Keratinocyte (primary cell): ENCODE data around the gene ANOS1. TPM values are rescaled to one million over a fixed set of nuclear protein-coding genes. Genes with fewer than 3 reads are reported as not detected.

Experiments used
- DNase-seq: peaks from one replicate; pipeline ENCODE4 v3.0.0-alpha.2; 2011; ENCODE audit warnings: low read depth, missing footprints, low spot score
- FAIRE-seq: peaks from 2 replicates; lab custom pipeline; 2011; peaks lifted over from hg19 to GRCh38; lab: Jason Lieb, UNC
- H2AFZ ChIP-seq: 2 replicates; pipeline ENCODE4 v1.6.0; 2012; ENCODE audit warnings: low read length, control low read depth, inconsistent platforms; ENCODE audit not compliant: control insufficient read depth
- H3K27ac ChIP-seq: 2 replicates; pipeline ENCODE4 v1.5.1; 2011; ENCODE audit warnings: low read length; ENCODE audit not compliant: control insufficient read depth, insufficient read depth
- H3K27me3 ChIP-seq: 3 replicates; pipeline ENCODE4 v1.6.0; 2011; ENCODE audit warnings: low read length; ENCODE audit not compliant: control insufficient read depth, insufficient read depth; ENCODE audit errors: extremely low read depth
- H3K36me3 ChIP-seq, 2 experiments: 2 replicates in 1 of 2; 3 replicates in 1 of 2; pipeline ENCODE4 v1.5.1; 2011; ENCODE audit warnings: low read length in 2 of 2, mild to moderate bottlenecking in 1 of 2; ENCODE audit not compliant: control insufficient read depth in 2 of 2, insufficient read depth in 2 of 2; ENCODE audit errors: extremely low read depth in 1 of 2
- H3K4me1 ChIP-seq: 3 replicates; pipeline ENCODE4 v1.5.1; 2011; ENCODE audit warnings: low read length; ENCODE audit not compliant: control insufficient read depth, insufficient read depth; ENCODE audit errors: extremely low read depth
- H3K4me2 ChIP-seq: 3 replicates; pipeline ENCODE4 v1.6.0; 2011; ENCODE audit warnings: low read depth, low read length; ENCODE audit not compliant: control insufficient read depth, insufficient read depth; ENCODE audit errors: extremely low read depth
- H3K4me3 ChIP-seq, 3 experiments: fragments of 200-600 bp in 1 of 3; sonication (generic) in 1 of 3; 2 replicates in 2 of 3; 3 replicates in 1 of 3; pipeline ENCODE4 v1.5.1; 2011 to 2016; ENCODE audit warnings: low read length in 3 of 3, mild to moderate bottlenecking in 3 of 3, control low read depth in 2 of 3, inconsistent platforms in 1 of 3, low read depth in 1 of 3, mixed read lengths in 1 of 3, mixed run types in 1 of 3, moderate library complexity in 1 of 3; ENCODE audit not compliant: control insufficient read depth in 2 of 3, insufficient read depth in 2 of 3; ENCODE audit errors: extremely low read depth in 1 of 3
- H3K79me2 ChIP-seq: 2 replicates; pipeline ENCODE4 v1.6.0; 2012; ENCODE audit warnings: low read length; ENCODE audit not compliant: control insufficient read depth, insufficient read depth
- H3K9ac ChIP-seq: 3 replicates; pipeline ENCODE4 v1.6.0; 2011; ENCODE audit warnings: low read length; ENCODE audit not compliant: control insufficient read depth, insufficient read depth; ENCODE audit errors: extremely low read depth
- H3K9me1 ChIP-seq: 3 replicates; pipeline ENCODE4 v1.6.0; 2011; ENCODE audit warnings: low read length; ENCODE audit not compliant: control insufficient read depth, insufficient read depth; ENCODE audit errors: extremely low read depth
- H3K9me3 ChIP-seq: 2 replicates; pipeline ENCODE4 v1.5.1; 2012; ENCODE audit warnings: low read depth, low read length; ENCODE audit not compliant: control insufficient read depth
- H4K20me1 ChIP-seq: 3 replicates; pipeline ENCODE4 v1.6.0; 2011; ENCODE audit warnings: low read length; ENCODE audit not compliant: control insufficient read depth, insufficient read depth; ENCODE audit errors: extremely low read depth
- EZH2 ChIP-seq: IDR thresholded peaks from one replicate; pipeline ENCODE4 v1.6.1; 2012; ENCODE audit warnings: inconsistent platforms, mild to moderate bottlenecking, low read length, moderate library complexity
- dilution Hi-C: fragments of 300-500 bp; cut with MboI; formaldehyde crosslinking; loops from one replicate; pipeline ENCODE4 v1.7.0; 2020; ENCODE audit warnings: low sequenced_read_pairs; ENCODE audit not compliant: extremely low pct_ligation_motif_present
- polyA plus RNA-seq, 5 experiments: library from polyadenylated mRNA; depleted of rRNA in 3 of 5; stranded (reverse) in 3 of 5; stranded (forward) in 1 of 5; unstranded in 1 of 5; fragments of >200 nt; gene quantifications; 1 replicate in 1 of 5; 2 replicates in 3 of 5; 3 replicates in 1 of 5; pipeline versions ENCODE4 v1.2.1 to v1.2.3, GENCODE V29; 2011 to 2012; ENCODE audit warnings: missing spikeins in 2 of 5, low read depth in 1 of 5, low replicate concordance in 1 of 5
- TF ChIP-seq, protein P1 (sequence below), 3 experiments: IDR thresholded peaks in 1 of 3; conservative IDR thresholded peaks in 1 of 3; optimal IDR thresholded peaks in 1 of 3; 2 replicates in 2 of 3; 3 replicates in 1 of 3; pipeline versions ENCODE3 to v1.5.1; 2011; ENCODE audit warnings: low read length in 3 of 3, mild to moderate bottlenecking in 3 of 3, moderate library complexity in 2 of 3, control low read depth in 1 of 3, inconsistent platforms in 1 of 3; ENCODE audit not compliant: insufficient read depth in 2 of 3; ENCODE audit errors: extremely low read depth in 1 of 3

Gene ANOS1
- polyA plus RNA-seq, 1 donor (not counting 4 experiments of a cell fraction or from before 2014, with no cell fraction given) = 4.0 TPM

DNA sequence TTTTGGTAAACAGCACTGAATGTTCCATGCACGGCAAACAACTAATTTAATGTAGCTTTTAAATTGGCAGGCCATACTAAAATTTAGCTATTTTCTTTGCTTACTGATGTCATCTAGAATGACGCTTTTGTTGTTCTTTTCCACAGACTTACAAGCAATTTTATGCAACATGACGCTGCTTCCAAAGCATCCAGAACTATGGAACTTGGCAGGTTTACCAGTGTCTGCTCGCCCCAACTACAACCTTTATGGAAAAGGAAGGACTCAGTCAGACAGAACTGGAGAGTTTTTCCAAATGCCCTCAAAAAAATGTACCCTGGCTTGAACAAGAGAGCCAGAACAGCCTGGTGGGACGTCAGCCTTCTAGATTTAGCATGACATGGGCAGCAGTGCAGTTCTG lies 58.7 kb downstream of the ANOS1 start:
- Histone ChIP-seq H3K4me1 (no peaks in the 10 kb centered on the region), H3K27me3 (no peaks in the 10 kb centered on the region), H3K36me3 (no peaks in the 10 kb centered on the region), H3K9me3 (no peaks in the 10 kb centered on the region), H3K9ac (no peak overlapping the region), H3K4me3 (no peak overlapping the region), H3K4me2 (no peak overlapping the region), H3K79me2 (no peaks in the 10 kb centered on the region), H2AFZ (no peak overlapping the region), H4K20me1 (no peaks in the 10 kb centered on the region), H3K27ac (no peak overlapping the region), H3K9me1 (no peaks in the 10 kb centered on the region)
- dilution Hi-C loops = no loop called here
- DNase-seq (no peak), FAIRE-seq (no peak)
- TF ChIP-seq, protein P1, sequence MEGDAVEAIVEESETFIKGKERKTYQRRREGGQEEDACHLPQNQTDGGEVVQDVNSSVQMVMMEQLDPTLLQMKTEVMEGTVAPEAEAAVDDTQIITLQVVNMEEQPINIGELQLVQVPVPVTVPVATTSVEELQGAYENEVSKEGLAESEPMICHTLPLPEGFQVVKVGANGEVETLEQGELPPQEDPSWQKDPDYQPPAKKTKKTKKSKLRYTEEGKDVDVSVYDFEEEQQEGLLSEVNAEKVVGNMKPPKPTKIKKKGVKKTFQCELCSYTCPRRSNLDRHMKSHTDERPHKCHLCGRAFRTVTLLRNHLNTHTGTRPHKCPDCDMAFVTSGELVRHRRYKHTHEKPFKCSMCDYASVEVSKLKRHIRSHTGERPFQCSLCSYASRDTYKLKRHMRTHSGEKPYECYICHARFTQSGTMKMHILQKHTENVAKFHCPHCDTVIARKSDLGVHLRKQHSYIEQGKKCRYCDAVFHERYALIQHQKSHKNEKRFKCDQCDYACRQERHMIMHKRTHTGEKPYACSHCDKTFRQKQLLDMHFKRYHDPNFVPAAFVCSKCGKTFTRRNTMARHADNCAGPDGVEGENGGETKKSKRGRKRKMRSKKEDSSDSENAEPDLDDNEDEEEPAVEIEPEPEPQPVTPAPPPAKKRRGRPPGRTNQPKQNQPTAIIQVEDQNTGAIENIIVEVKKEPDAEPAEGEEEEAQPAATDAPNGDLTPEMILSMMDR (optimal IDR thresholded peaks at IDR 0.05 in 1 of 3, IDR thresholded peaks at IDR 0.05 in 1 of 3, conservative IDR thresholded peaks at IDR 0.05 in 1 of 3; ENCODE audit: extremely low read depth in 1 of 3, insufficient read depth in 2 of 3, low read length in 3 of 3) = no peak
- TF ChIP-seq EZH2 = no peak

DNA sequence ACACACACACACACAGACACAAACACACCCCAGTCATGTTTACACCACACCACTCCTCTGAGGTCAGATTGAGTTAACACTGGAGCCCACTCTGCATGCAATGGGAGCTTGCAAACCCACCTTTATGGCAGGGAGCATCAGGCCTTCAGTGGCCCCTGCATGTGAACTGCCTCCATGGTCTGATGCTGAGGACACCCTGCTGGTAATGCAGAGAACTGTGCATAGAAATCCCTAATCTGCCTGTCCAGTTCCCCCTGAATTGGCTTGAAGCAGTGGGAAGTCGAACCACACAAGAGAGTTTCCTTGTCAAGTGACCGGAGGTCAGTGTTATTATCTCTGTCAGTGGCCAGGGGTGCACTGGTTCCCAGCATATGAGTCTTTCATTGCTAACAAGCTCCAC lies 59.8 kb downstream of the ANOS1 start:
- Histone ChIP-seq H3K9ac (no peak overlapping the region), H3K4me2 (no peak overlapping the region), H3K9me3 (no peaks in the 10 kb centered on the region), H3K27me3 (no peaks in the 10 kb centered on the region), H3K79me2 (no peaks in the 10 kb centered on the region), H2AFZ (no peak overlapping the region), H3K27ac (no peak overlapping the region), H3K4me3 (no peak overlapping the region), H4K20me1 (no peaks in the 10 kb centered on the region), H3K4me1 (no peaks in the 10 kb centered on the region), H3K9me1 (no peaks in the 10 kb centered on the region), H3K36me3 (no peaks in the 10 kb centered on the region)
- DNase-seq (no peak), FAIRE-seq (no peak)
- dilution Hi-C loops = no loop called here
- TF ChIP-seq, protein P1 (optimal IDR thresholded peaks at IDR 0.05 in 1 of 3, IDR thresholded peaks at IDR 0.05 in 1 of 3, conservative IDR thresholded peaks at IDR 0.05 in 1 of 3; ENCODE audit: extremely low read depth in 1 of 3, insufficient read depth in 2 of 3, low read length in 3 of 3) = peak in 1 of 3 experiments; percentile 9
- no peak for TF ChIP-seq EZH2
